HG03159 (cell line): ENCODE data around the gene EMILIN1.

Source experiments
- ATAC-seq: cut with Tn5 transposase; IDR thresholded peaks from one replicate; pipeline ENCODE4 v1.9.1; 2021; ENCODE audit warnings: mild to moderate bottlenecking, moderate library complexity; ENCODE audit not compliant: unreplicated experiment

Gene EMILIN1

GRCh38 chr2:27078267-27079194, at the start of gene EMILIN1:
EMILIN1 (plus strand) TSS chr2:27078615; CDS start chr2:27079066, 451 bp downstream.
- no peak for ATAC-seq

GRCh38 chr2:27029051-27029450, 49.4 kb upstream of the EMILIN1 start:
- no peak for ATAC-seq

- ATAC-seq, result peak; percentile 92
Observed at GRCh38 chr2:27032495-27033252, 45.7 kb upstream of the EMILIN1 start, which contains the start of gene TMEM214. TMEM214 (plus strand) TSS chr2:27032965; CDS start chr2:27033016, 51 bp downstream.

GRCh38 chr2:27033253-27033852, 45.1 kb upstream of the EMILIN1 start:
- ATAC-seq, result peak; percentile 9

- no peak for ATAC-seq
Observed at GRCh38 chr2:27038012-27038411, 40.4 kb upstream of the EMILIN1 start.

GRCh38 chr2:27038631-27039339, 39.6 kb upstream of the EMILIN1 start:
- ATAC-seq, result no peak

GRCh38 chr2:27039426-27039825, 39.0 kb upstream of the EMILIN1 start:
- no peak for ATAC-seq

GRCh38 chr2:27039871-27040270, 38.5 kb upstream of the EMILIN1 start:
- no peak for ATAC-seq

GRCh38 chr2:27040282-27040681, 38.1 kb upstream of the EMILIN1 start:
- no peak for ATAC-seq

GRCh38 chr2:27041752-27042151, 36.7 kb upstream of the EMILIN1 start:
- ATAC-seq, result no peak

GRCh38 chr2:27042159-27042661, 36.2 kb upstream of the EMILIN1 start:
- peak; percentile 67 for ATAC-seq

- no peak for ATAC-seq
Observed at GRCh38 chr2:27042985-27043634, 35.3 kb upstream of the EMILIN1 start.

GRCh38 chr2:27049422-27050280, 28.8 kb upstream of the EMILIN1 start:
- ATAC-seq, result peak; percentile 17

GRCh38 chr2:27050281-27050995, 28.0 kb upstream of the EMILIN1 start:
- peak; percentile 47 for ATAC-seq

GRCh38 chr2:27050996-27051901, 27.2 kb upstream of the EMILIN1 start, which contains the start of gene AGBL5:
AGBL5 (plus strand) TSS chr2:27051668; CDS start chr2:27052959, 1,291 bp downstream.
- peak; percentile 70 for ATAC-seq

GRCh38 chr2:27051902-27052645, 26.3 kb upstream of the EMILIN1 start:
- no peak for ATAC-seq
